Pancreas (tissue), 10 donors: Measurements from ENCODE around the gene VN1R2. TPM values are rescaled to one million over a fixed set of nuclear protein-coding genes. Genes with fewer than 3 reads are reported as not detected.
A peak's percentile ranks its signal among the peaks of the same experiment; 100 is the strongest.

Experiments used
- ATAC-seq, 4 donors: fragments of 200-7000 bp; cut with Tn5 transposase; one replicate each; pipeline versions ENCODE4 v1.8.0 to v1.9.1; 2020; ENCODE audit warnings: mild to moderate bottlenecking in 4 of 4, moderate library complexity in 4 of 4
- DNase-seq, 6 donors: peaks; one replicate each; pipeline ENCODE4 v3.0.0-alpha.2; 2020
- FAIRE-seq: peaks from 2 replicates; lab custom pipeline; 2012; peaks lifted over from hg19 to GRCh38; lab: Jason Lieb, UNC
- H3K27ac ChIP-seq, 4 donors: fragments of 200-600 bp; sonication (generic); 1 replicate in 3 of 4; 2 replicates in 1 of 4; pipeline versions ENCODE4 v1.5.0 to v1.8.0; 2020
- H3K27me3 ChIP-seq, 4 donors: fragments of 200-600 bp; one replicate each; pipeline ENCODE4 v1.8.0; 2021
- H3K36me3 ChIP-seq, 3 donors: fragments of 200-600 bp; sonication (generic) in 1 of 3; one replicate each; pipeline versions ENCODE4 v1.5.0 to v1.8.0; 2020 to 2021
- H3K4me1 ChIP-seq, 3 donors: fragments of 200-600 bp; one replicate each; pipeline ENCODE4 v1.8.0; 2021
- H3K4me3 ChIP-seq, 4 donors: fragments of 200-600 bp; sonication (generic) in 2 of 4; one replicate each; pipeline versions ENCODE4 v1.5.0 to v1.8.0; 2020 to 2021
- H3K9me3 ChIP-seq, 4 donors: fragments of 200-600 bp; one replicate each; pipeline ENCODE4 v1.8.0; 2021
- CTCF ChIP-seq, 4 donors: fragments of 200-600 bp; sonication (generic) in 3 of 4; IDR thresholded peaks; one replicate each; pipeline versions ENCODE4 v1.5.0 to v1.8.0; 2021; ENCODE audit warnings: antibody characterized with exemption in 4 of 4
- WGBS, 2 donors: extraction: QIAGEN DNeasy Blood & Tissue Kit; methylation state at CpG; one replicate each; pipeline ENCODE4 v1.1.7; 2013; 5-methylcytosine and 5-hydroxymethylcytosine counted together
- intact Hi-C, 3 donors: fragments of 100-400 bp; cut with DNase I; formaldehyde crosslinking; loops; one replicate each; pipeline versions ENCODE4 v1.11.1 to v1.14.2; 2022
- polyA plus RNA-seq, 2 donors: library from polyadenylated mRNA; stranded (reverse); fragments of 200-250 nt; gene quantifications; one replicate each; pipeline ENCODE4 v1.2.3, GENCODE V29; 2013
- total RNA-seq, 6 donors: library from RNA; stranded (reverse); fragmentation: NEBNext Ultra II Directional in 4 of 6; extraction: Animal tissue kit (Norgen Biotek cat#: 25700) in 4 of 6; gene quantifications; one replicate each; pipeline versions ENCODE4 v1.2.1 to v1.2.4, GENCODE V29; 2021 to 2023
- donor health status: healthy with polysubstance abuse.
- donor health status: DM: no; HTN: no; CAD: no; lungs with moderate emphysema.
- donor health status: DM: no; HTN: no; CAD: no.
- donor health status: control.
- donor health status: control.
- donor health status: Bipolar disorder and iron deficiency.
- donor health status: DM: yes; HTN: yes; CAD: no.
- donor health status: DM: no; HTN: no; CAD: no.
- donor health status: DM: no; HTN: no; CAD: no.
- donor health status: DM: yes; HTN: yes; CAD: no.

VN1R2 gene
- total and polyA plus RNA-seq, 8 donors: not detected

DNA sequence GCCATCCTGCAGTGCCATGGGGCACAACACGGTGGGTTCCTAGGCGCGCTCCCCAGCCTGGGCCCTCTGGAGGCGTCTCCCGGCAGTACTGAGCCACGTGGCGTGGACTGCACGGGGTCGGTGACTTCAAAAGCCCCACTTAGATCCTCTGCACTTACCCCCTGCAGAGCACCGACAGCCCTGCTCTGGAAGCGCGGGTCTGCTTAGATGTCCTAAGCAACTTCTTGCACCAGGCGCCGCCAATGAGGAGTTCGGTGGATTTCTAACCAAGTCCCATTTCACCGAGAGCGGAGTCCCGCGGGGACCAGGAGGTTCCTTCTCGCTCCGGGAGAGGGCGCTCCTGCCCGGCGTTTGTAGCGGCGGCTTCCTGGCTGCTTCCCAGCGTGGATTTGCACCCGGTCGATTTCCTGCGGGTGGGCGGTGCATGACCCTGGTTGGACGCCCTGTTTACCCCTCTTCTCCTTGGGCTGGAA, 50.3 kb downstream of the VN1R2 start:
- 4 to 5% methylated on average over 32 of the region's 32 CpGs for WGBS, 2 donors

More for the DNA sequence above, 50.3 kb downstream of the VN1R2 start:
- Histone ChIP-seq H3K4me3 (no peak overlapping the region), H3K36me3 (no peaks in the 10 kb centered on the region), H3K27ac (no peak overlapping the region), H3K27me3 (peaks cover 0 to 11% (median 0%) of the 10 kb centered on the region in 4 donors), H3K4me1 (no peaks in the 10 kb centered on the region), H3K9me3 (no peaks in the 10 kb centered on the region)
- intact Hi-C loops: no loop called here
- ATAC-seq (peak in 2 of 4 donors; percentile 37 to 57), DNase-seq (peak in 1 of 6 donors; percentile 23), FAIRE-seq (no peak)
- peak in 1 of 4 donors; percentile 33 for TF ChIP-seq CTCF (IDR thresholded peaks at IDR 0.05)

Other genes starting within 250 kb of the VN1R2 start
- gene ERVV-1, start 244.4 kb upstream of the VN1R2 start, total RNA-seq: not detected
- gene ERVV-1, start 244.4 kb upstream of the VN1R2 start, polyA plus RNA-seq: not detected
- not detected for gene ERVV-2, start 213.6 kb upstream of the VN1R2 start, total RNA-seq
- gene ERVV-2, start 213.6 kb upstream of the VN1R2 start, polyA plus RNA-seq: not detected
- 10 to 100 TPM in 4 of 6 donors, 1 to 10 TPM in 2; 6.4 to 18.7 (median 12.5) TPM for gene ZNF160, start 154.9 kb upstream of the VN1R2 start, total RNA-seq
- gene ZNF160, start 154.9 kb upstream of the VN1R2 start, polyA plus RNA-seq: 10 to 100 TPM; 14.6 to 21.4 TPM
- gene ZNF415, start 125.4 kb upstream of the VN1R2 start, total RNA-seq: 1 to 10 TPM; 1.9 to 7.9 (median 4.5) TPM
- 1 to 10 TPM; 5.5 to 6.3 TPM for gene ZNF415, start 125.4 kb upstream of the VN1R2 start, polyA plus RNA-seq
- 1 to 10 TPM; 4.0 to 8.6 (median 5.5) TPM for gene ZNF347, start 99.2 kb upstream of the VN1R2 start, total RNA-seq
- gene ZNF347, start 99.2 kb upstream of the VN1R2 start, polyA plus RNA-seq: 1 to 10 TPM; 2.8 to 2.9 TPM
- 1 to 10 TPM; 1.4 to 4.0 (median 1.5) TPM for gene ZNF665, start 64.9 kb upstream of the VN1R2 start, total RNA-seq
- gene ZNF665, start 64.9 kb upstream of the VN1R2 start, polyA plus RNA-seq: 1 to 10 TPM; 1.4 to 1.9 TPM
- 1 to 10 TPM; 2.6 to 9.7 (median 5.0) TPM for gene ZNF677, start 3.4 kb upstream of the VN1R2 start, total RNA-seq
- gene ZNF677, start 3.4 kb upstream of the VN1R2 start, polyA plus RNA-seq: 1 to 10 TPM; 3.0 to 5.8 TPM
- not detected for gene VN1R4, start 9.4 kb downstream of the VN1R2 start, total RNA-seq
- gene VN1R4, start 9.4 kb downstream of the VN1R2 start, polyA plus RNA-seq: not detected
- 1 to 10 TPM; 1.8 to 5.4 (median 2.8) TPM for gene ZNF845, start 75.5 kb downstream of the VN1R2 start, total RNA-seq
- 1 to 10 TPM; 1.6 to 1.7 TPM for gene ZNF845, start 75.5 kb downstream of the VN1R2 start, polyA plus RNA-seq
- gene ZNF525, start 107.4 kb downstream of the VN1R2 start, total RNA-seq: 10 to 100 TPM in 2 of 6 donors, 1 to 10 TPM in 4; 4.7 to 13.7 (median 7.5) TPM
- gene ZNF525, start 107.4 kb downstream of the VN1R2 start, polyA plus RNA-seq: 1 to 10 TPM; 4.8 to 6.4 TPM
- gene ZNF765, start 136.9 kb downstream of the VN1R2 start, total RNA-seq: 10 to 100 TPM in 1 of 6 donors, 1 to 10 TPM in 5; 4.9 to 10.1 (median 6.2) TPM
- 1 to 10 TPM; 3.5 to 5.1 TPM for gene ZNF765, start 136.9 kb downstream of the VN1R2 start, polyA plus RNA-seq
- 1 to 10 TPM; 4.8 to 8.6 (median 5.8) TPM for gene ZNF761, start 173.7 kb downstream of the VN1R2 start, total RNA-seq
- 1 to 10 TPM; 7.3 to 7.5 TPM for gene ZNF761, start 173.7 kb downstream of the VN1R2 start, polyA plus RNA-seq
- gene ZNF813, start 209.4 kb downstream of the VN1R2 start, total RNA-seq: 1 to 10 TPM; 1.2 to 4.6 (median 2.6) TPM
- under 1 TPM; 0.68 to 0.94 TPM for gene ZNF813, start 209.4 kb downstream of the VN1R2 start, polyA plus RNA-seq